ENCODE data around the gene ORMDL1.
"Not testable (repeated sequence)": the region's sequence is repeated elsewhere in the genome, so short reads cannot be mapped to it uniquely, and the experiment has no call there.

ORMDL1 gene

GRCh38 chr2:189770590-189771322 lies 13.4 kb downstream of the ORMDL1 start:
- DNase-seq: no peak

GRCh38 chr2:189763908-189764661 lies 20.1 kb downstream of the ORMDL1 start:
- no peak for DNase-seq

GRCh38 chr2:189762551-189763298 lies 21.4 kb downstream of the ORMDL1 start, which contains the start of gene OSGEPL1:
TSS of gene OSGEPL1 (minus strand) at chr2:189762792. CDS start at chr2:189761640, 1,152 bp downstream.
- peak; percentile 81 for DNase-seq

GRCh38 chr2:189762229-189762550 lies 21.9 kb downstream of the ORMDL1 start:
- DNase-seq: no peak

GRCh38 chr2:189760154-189760553 lies 24.0 kb downstream of the ORMDL1 start:
- not testable (repeated sequence) for DNase-seq

- DNase-seq: no peak
Observed at GRCh38 chr2:189756311-189756952, 27.7 kb downstream of the ORMDL1 start.

GRCh38 chr2:189751080-189751658 lies 33.0 kb downstream of the ORMDL1 start:
- DNase-seq: no peak

- no peak for DNase-seq
Observed at GRCh38 chr2:189729430-189729829, 54.7 kb downstream of the ORMDL1 start.

GRCh38 chr2:189726849-189727248 lies 57.3 kb downstream of the ORMDL1 start:
- no peak for DNase-seq

GRCh38 chr2:189726271-189726670 lies 57.9 kb downstream of the ORMDL1 start:
- no peak for DNase-seq

- DNase-seq: no peak
Observed at GRCh38 chr2:189723192-189723591, 60.9 kb downstream of the ORMDL1 start.

Data from GDM1 (cell line).